ENCODE data around the gene PLA2G4F.

Gene PLA2G4F

DNA sequence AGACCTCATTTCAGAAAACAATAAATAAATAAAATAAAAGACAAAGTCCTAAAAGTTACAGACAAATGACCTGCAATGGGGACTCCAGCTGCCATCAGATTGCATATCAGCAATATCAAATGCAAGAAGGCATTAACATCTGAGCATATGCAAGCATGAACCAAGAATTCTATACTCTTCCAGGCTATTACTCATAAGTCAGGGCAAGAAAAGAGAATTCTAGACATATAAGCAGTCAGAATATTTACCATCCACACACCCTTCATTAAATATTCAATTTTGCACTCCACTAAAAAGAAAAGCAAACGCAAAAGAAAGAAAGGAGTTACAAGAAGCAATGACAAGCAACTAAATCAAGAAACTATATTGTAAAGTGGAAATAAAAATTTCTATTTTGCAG, 21.1 kb downstream of the PLA2G4F start:
- no peak for DNase-seq
- intact Hi-C loops (cut with DNase I) = loop anchor here (5.0 kb wide), 1 partner anchor 148 kb away; no protein-coding TSS in a partner anchor

DNA sequence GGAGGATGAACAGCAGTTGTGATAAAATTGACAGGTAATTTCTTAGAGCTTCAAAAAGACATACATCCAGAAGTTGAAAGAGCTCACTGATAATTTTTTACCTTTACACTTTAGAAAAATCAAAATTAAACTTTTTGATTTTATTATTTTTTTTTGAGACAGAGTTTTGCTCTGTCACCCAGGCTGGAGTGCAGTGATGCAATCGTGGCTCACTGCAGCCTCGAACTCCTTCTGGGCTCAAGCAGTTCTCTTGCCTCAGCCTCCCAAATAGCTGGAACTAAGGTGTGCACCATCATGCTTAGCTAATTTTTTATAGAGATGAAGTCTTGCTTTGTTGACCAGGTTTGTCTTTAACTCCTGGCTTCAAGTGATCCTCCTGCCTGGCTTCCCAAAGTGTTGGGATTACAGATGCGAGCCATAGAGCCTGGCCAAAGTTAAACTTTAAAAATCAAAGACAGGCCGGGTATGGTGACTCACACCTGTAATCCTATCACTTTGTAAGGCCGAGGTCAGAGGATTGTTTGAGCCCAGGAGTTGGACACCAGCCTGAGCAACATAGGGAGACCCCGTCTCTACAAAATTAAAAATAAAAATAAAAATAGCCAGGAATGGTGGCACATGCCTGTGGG, 21.7 kb downstream of the PLA2G4F start:
- intact Hi-C loops (cut with DNase I) = loop anchor here (5.0 kb wide), 1 partner anchor 147 kb away; no protein-coding TSS in a partner anchor
- no peak for DNase-seq

DNA sequence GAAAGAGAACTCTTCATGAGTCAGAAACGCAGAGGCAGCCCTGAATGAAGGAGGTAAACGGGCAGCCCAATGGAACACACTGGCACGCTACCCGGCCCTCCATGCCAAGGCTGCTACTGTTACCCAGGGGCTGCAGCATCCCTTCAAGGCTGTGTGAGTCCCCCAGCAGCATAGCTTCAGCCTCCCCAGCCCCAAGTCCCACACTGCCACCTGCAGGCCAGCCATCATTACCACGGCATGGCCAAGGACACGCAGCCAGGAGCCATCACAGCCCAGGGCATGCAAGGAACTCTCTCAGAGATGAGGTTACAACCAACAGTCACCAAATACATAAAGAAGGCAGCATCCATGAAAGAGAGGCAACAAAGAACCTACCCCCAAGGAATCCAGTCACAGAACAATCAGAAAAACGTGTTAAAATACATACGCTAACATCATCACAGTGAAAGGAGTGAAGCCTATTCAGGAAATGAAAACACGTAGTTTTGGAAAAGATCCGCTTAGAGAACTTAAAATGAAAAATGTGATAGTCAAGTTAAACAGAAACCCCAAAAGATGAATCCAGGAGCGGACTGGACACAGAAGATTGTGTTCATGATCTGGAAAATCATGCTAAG, 22.4 kb downstream of the PLA2G4F start:
- intact Hi-C loops (cut with DNase I) = no loop called here

DNA sequence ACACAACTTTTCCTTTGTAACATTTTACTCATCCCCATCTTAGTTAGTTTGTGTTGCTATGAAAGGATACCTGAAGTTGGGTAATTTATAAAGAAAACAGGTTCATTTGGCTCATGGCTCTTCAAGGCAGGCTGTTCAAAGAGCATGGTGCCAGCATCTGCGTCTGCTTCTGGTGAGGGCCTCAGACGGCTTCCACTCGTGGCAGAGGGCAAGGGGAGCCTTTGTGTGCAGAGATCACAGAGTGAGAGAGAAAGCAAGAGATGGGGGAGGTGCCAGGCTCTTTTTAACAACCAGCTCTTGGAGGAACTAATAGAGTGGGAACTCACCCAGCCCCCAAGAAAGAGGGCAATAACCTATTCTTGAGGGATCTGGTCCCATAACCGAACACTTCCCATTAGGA, 23.1 kb downstream of the PLA2G4F start:
- DNase-seq = peak in 2 of 10 donors; percentile 21 to 39
- intact Hi-C loops (cut with DNase I) = no loop called here

More for the DNA sequence above, 22.4 kb downstream of the PLA2G4F start:
- DNase-seq = peak in 7 of 10 donors; percentile 36 to 88 (median 59)

DNA sequence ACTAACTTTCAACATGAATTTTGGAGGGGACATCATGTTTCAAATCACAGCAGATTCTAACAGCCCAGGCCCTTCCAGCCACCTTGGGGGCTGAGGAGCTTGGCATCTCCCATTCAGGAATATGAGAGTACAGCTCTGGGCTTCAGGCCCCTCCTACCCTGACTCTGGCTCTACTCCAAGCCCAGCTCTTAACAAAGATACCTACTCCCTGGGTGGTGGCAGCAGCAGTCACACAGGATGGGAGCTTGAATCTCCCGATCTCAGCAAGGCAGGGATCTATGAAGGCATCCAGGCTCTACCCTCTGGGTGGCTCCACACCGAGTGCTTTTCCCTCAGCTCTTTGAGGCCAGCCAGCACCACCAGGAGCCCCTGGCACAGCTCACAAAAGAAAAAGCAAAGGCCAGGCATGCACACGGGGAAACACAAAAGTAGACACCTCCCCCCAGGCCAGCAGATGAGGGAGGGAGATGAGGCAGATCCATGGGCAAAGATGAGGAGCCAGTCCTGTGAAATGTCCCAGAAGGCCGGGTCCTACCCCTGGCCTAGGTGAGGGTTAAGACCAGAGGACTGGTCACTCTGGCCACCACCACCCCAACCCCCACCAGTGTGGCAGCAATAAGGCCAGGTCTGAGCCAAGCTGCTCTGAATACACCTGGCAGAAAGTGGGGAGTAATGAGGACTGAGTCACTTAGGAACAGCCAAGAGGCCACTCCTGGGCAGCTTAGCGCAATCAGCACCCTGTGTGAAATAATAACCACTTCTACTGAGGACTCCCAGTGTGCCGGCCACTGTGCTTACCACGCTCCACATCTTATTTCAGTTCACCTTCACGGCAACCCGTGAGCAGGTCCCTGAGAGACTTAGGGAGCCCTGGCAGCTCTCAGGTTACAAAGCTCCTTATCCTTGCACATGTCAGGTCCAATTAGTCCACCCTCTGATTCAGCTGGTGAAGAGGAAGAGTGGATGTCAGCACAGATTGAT, 24.3 kb downstream of the PLA2G4F start:
- intact Hi-C loops (cut with DNase I) = no loop called here
- peak in 2 of 10 donors; percentile 30 to 65 for DNase-seq

DNA sequence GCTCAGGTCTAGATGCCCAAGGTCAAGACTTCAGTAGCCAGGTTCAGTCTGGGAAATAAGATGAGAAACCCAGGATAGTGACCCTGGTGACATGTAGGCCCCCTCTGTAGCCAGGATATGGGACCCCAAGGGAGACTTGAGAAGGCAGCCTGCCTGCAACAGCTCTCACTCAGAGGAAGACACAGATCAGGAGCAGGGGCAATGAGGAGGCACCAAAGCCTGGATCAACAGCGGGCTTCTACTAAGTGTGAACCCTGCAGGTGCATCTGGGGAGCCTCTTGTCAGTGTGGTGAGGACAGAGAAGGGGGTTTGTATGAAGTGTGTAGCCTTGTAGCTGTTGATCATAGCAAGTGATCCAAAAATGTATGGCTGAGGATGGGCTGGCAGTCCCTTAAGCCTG, 25.4 kb downstream of the PLA2G4F start:
- intact Hi-C loops (cut with DNase I) = no loop called here
- peak in 2 of 10 donors; percentile 14 to 25 for DNase-seq

DNA sequence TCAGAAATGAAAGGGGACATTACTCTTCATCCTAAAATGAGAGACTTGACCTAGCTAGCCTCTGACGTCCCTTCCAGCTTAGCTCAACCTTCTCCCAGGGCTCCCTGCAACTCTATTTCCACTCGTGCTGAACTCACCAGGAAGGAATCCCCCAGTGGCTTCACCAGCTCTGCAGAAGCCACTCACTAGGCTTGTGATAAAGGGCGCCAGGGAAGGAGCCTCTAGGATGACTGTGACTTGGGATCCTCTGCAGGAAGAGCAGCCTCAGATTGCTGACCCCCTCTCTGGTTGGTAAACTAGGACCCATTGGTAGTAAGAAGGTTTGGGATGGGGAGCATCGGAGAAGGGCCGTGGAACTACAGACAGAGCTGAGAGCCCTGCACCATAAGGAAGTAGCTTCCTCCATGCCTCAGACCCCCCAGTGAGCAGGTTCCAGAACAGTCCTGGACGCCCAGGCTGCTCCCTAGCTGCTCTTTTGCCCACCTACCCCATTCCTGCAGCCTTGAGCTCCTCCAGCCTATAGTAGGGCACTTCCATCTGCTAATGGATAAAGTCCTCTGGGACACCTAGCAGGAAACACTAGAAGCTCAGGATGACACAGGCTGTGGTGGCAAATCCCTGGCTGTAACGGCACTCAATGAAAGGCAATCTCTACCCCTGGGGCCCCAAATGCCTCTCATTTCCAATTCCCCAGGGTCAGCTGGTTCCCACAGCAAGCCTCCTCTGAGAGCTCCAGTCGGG, 26.0 kb downstream of the PLA2G4F start:
- peak in 2 of 10 donors; percentile 15 to 36 for DNase-seq
- intact Hi-C loops (cut with DNase I) = no loop called here

DNA sequence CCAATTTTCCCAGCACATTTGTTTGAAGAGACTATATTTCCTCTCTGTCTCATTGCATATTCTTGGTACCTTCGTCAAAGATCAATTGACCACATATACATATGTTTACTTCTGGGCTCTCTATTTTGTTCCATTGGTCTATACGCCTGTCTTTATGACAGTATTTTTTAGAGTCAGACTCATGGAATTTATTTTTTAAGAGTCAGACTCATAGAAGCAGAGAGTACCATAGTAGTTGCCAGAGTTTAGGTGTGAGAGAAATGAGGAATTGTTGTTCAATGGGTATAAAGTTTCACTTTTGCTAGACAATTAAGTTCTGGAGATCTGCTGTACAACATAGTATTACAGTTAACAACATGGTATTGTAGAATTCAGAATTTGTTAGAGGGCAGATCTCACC, 27.1 kb downstream of the PLA2G4F start:
- intact Hi-C loops (cut with DNase I) = no loop called here

DNA sequence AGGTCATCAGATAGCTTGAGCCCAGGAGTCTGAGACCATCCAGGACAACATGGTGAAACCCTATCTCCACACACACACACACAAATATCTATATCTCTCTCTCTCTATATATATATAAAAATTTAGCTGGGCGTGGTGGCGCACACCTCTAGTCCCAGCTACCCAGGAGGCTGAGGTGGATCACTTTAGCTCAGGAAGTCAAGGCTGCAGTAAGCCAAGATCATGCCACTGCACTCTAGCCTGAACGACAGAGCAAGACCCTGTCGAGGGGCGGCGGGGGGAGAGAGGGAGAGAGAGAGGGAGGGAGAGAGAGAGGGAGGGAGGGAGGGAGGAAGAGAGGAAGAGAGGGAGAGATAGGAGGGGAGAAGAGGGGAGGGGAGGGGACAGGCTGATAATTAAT, 28.0 kb downstream of the PLA2G4F start:
- peak in 1 of 10 donors; percentile 35 for DNase-seq
- intact Hi-C loops (cut with DNase I) = no loop called here

More for the DNA sequence above, 27.1 kb downstream of the PLA2G4F start:
- no peak for DNase-seq

DNA sequence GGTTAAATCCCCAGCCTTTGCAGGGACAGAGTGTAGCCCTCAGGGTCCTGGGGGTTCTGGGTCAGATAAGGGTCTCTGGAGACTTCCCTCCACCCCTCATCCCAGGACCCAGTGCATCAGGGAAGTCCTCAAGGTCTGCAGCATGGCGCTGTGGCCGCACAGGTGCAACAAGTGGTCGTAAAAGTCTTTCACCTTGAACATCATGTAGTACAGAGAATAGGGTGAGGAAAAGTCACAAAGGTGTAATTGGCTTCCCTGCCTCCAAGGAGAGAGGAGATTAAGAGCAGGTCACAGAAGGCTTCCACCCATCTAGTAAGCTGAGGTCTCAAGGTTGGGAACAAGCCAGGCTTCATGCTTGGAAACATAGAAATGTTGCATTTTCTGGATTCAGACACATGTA, 32.9 kb downstream of the PLA2G4F start:
- intact Hi-C loops (cut with DNase I) = no loop called here
- peak in 1 of 10 donors; percentile 14 for DNase-seq

DNA sequence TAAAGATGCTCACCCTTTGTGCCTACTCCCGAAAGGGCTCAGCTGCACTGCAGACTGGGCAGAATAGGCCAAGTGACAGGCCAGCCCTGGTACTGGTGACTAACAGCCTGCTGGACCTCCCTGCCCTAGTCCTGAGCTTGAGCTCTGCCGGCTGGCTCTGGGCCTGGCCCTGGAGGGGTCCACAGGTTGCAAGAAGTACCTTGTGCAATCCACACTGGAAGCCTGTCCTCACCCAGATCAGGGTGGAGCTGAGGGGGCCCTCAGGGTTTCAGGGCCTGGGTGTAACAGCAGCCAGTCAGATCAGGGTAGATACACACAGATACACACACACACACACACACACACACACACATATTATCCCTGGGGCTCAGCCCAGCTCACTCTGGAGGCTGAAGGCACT, 34.8 kb downstream of the PLA2G4F start:
- intact Hi-C loops (cut with DNase I) = no loop called here
- DNase-seq = peak in 1 of 10 donors; percentile 45

DNA sequence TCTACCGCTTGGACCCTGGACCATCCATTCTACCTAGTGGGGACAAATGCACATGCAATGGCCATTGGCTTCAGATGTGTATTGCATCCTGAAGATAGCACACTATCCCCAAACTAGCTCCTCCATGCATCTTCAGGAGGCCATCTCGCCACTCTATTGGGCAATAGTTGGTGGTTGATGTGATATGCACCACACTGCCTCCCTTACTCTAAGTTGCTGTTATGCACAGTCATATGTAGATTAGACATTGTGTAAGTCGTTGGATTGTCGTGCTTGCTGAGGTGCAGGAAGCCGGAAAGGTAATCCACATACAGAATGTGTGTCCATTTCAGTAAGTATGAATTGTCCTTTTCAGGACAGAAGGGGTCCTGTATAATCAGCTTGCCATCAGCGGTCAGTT, 35.4 kb downstream of the PLA2G4F start:
- DNase-seq = no peak
- intact Hi-C loops (cut with DNase I) = no loop called here

DNA sequence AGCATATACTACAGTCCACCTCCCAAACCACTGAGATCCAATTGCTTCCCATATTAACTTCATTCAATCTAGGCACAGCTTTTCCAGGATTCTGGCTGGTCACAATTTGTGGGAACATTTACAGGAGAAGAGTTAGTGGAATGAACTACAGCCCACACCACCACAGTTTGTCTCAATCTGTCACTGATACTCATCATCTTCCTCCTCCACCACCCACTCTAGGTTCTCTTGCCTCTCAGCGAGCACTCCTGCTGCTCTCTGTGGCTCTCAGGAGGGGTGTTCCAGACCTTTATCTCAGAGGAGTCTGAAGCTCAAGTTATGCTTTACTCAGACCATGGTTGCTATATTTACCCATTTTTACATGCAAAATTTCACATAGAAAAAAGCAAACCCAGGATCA, 36.2 kb downstream of the PLA2G4F start:
- DNase-seq = no peak
- intact Hi-C loops (cut with DNase I) = no loop called here

DNA sequence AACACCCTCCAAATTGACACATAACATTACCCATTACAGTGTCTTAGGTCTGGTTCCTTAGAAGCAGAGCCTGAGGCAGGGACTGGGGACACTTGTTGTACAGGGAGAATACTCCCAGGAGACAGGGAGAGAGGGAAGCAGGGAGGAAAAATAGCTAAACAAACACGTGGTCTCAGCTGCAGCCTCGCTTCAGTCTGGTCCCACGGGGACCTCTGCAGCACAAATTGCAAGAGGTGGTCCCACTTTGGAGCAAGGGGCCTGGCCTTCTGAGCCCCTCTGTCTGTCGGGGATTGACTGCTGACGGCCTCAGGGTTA, 37.0 kb downstream of the PLA2G4F start:
- no peak for DNase-seq
- intact Hi-C loops (cut with DNase I) = no loop called here

DNA sequence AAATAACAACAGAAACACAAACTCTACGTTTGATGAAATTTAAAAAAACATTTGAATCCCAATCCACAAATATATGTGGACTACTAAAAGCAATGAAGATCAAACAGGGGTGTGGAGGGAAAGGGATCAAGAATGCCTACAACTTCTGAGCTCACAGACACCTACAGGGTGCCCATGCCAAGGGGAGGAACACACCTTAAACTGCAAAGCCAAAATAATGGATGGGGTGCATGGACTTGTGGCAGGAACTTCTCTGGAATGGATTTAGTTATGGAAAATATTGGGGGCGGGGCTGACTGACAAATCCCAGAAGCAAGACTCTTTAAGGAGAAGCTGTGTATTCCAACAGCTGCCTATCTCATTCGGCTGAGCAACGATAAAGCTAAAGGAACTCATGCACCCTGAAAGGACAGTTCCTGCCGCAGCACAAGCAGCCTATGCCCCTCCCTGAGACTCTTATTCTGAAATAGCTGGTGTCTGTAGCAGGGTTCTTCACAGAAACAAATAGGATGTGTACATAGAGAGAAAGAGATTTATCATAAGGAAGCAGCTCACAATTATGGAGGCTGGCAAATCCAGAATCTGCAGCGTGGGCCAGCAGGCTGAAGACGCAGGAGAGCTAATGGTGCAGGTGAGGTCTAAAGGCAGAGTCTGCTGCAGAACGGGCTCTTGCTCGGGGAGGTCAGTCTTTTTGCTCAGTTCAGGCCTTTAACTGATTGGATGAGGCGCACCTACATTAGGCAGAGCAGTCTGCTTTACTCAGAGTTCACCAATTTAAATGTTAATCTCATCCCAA, 37.6 kb downstream of the PLA2G4F start:
- no peak for DNase-seq
- intact Hi-C loops (cut with DNase I) = no loop called here

DNA sequence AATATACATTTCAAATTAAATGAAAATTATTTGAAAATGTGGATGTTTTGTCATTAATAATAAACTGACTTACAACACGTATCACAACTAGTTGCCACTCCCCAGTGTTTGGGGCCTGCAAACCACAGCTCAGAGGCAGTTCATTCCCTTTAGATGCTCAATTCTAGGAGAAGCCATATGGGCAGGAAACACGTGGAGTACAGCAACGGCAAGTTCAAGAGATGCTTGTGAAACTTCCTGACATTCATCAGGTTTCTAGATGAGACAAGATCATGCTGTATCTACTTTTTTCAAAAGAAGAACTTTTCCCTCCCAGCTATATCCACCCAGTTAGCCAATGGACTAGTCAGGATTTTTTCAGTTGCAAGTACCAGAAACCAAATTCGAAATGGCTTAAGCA, 44.5 kb downstream of the PLA2G4F start:
- DNase-seq = no peak

DNA sequence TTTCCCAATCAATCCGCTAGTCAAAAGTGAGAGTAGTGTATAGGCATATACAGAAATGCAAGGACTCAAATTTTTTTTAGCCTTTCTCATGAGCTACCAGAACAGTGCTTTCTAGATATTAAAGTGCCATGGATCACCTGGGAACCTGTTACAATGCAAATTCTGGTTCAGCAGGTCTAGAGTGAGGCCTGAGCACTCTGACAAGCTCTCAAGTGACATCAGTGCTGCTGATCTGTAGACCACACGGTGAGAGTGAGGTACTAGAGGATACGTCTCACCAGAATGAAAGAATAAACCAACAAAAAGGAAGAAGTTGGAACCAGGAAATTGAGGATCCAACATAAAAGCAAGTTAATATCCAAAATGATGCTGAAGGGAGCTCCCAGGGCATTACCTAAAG, 46.1 kb downstream of the PLA2G4F start:
- intact Hi-C loops (cut with DNase I) = no loop called here
- no peak for DNase-seq

More for the DNA sequence above, 44.5 kb downstream of the PLA2G4F start:
- intact Hi-C loops (cut with DNase I) = no loop called here

DNA sequence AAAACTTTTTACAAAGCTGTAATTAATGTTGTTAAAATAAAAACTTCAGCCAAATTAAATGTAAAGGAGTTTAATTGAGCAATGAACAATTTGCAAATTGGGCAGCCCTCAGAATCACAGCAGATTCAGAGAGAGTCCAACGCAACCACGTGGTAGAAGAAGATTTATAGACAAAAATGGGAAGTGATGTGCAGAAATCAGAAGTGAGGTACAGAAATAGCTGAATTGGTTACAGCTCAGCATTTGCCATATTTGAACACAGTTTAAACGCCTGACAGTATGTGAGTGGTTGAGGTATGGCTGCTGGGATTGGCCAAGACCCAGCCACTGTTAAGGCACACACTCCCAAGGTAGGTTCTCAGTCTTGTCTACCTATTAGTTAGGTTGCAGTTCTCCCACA, 47.6 kb downstream of the PLA2G4F start:
- DNase-seq = no peak
- intact Hi-C loops (cut with DNase I) = no loop called here

DNA sequence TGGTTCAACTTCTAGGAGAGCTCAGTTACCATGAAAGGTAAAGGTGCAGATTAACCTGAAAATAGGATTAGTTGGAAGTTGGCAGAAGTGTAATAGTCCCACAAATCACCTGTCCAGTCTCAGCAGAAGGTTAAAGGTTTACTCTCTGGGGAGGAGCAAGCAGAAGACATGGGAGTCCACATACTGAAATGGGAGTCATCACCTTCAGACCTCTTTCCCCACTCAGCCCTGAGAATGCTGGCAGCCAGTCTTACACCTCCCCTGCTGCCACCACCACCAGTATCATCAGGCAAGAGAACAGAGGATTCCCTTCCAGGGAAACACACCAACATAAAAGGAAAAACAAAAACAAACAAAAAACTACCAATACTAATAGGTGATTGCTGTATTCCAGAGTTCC, 48.2 kb downstream of the PLA2G4F start:
- DNase-seq = no peak

DNA sequence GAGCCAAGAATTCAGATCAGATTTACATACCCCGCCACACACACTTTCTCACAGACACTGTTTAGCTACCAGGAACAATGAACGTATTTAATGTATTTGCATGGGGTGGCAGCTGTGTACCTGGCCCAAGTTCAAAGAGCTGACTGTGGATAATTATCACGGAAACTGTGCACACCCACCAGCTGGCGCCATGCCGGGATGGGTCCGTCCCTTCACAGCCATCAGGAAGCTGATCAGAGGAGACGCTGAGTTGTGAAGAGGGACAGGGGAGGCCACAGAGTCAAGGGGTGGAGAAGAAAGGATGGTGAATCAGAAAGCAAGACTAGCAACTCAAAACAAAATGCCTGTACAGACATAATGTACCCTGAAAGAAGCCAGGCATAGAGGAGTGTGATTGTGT, 49.0 kb downstream of the PLA2G4F start:
- intact Hi-C loops (cut with DNase I) = no loop called here
- DNase-seq = peak in 5 of 10 donors; percentile 38 to 85 (median 52)

More for the DNA sequence above, 48.2 kb downstream of the PLA2G4F start:
- intact Hi-C loops (cut with DNase I) = no loop called here
